Measurements from ENCODE around the gene CD5L.
A peak's percentile ranks its signal among the peaks of the same experiment; 100 is the strongest.

Gene CD5L

DNA sequence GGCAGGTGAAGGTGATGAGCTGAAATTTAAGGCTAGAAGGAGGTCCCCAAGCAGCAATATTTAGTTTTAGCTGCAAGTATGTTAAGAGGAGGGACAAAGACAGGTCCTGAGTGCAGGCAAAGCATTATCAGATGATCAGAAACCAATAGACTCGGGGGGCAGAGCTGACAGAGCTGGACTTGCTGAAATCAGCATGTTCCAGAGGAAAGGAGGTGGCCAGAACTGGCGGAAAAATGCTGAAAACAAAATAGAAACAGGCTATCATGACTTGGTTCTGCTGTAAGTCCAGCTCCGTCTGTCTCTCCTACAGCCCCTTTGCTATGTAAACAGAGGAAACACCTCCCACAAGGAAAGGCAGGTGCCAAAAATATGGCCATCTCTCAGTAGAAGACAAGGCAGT lies at the start of gene CD5L:
TSS of gene CD5L (minus strand) at position 101 of the 400 bp plus-strand sequence. CDS start 107 bp downstream, outside the sequence.
- no peak for DNase-seq

- DNase-seq, result no peak
These were observed 41.0 kb upstream of the CD5L start for GRCh38 chr1:157882580-157882979.

DNA sequence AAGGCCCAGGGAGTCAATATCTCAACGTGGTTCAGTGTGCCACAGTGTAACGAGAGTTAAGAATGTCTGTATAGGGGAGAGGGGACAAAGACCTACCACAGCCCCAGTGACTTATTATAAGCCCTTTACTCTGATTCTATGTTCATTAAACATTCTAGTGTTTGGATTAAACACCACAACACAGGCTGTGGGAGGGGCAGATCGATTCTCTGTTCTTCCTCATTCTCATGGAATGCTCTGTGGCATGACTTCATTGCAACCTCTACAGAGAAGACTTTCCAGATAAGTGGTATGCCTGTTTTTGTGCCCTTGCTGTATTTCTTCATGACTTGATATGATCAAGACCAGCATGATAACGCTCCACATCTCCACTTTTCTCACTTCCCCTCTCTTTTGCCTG lies 39.0 kb upstream of the CD5L start:
- no peak for DNase-seq

DNA sequence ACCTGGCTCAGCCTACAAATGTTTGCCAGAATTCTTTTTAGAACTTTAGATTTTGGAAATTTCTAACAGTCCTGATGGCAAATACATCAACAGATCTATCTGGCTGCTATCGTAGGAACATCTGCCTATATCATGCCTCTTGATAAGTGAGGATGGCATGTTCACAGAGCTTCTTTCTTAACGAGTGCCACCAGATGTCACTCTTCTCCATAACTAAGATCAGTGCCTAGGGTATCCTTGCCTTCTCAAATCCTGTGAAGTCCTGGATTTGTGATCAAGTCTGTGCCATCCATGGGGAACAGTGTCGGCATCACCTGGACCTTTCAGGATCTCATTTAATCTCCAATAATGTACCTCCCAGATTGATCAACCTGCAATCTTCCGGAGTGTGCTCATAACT lies 36.5 kb upstream of the CD5L start:
- peak; percentile 19 for DNase-seq

DNA sequence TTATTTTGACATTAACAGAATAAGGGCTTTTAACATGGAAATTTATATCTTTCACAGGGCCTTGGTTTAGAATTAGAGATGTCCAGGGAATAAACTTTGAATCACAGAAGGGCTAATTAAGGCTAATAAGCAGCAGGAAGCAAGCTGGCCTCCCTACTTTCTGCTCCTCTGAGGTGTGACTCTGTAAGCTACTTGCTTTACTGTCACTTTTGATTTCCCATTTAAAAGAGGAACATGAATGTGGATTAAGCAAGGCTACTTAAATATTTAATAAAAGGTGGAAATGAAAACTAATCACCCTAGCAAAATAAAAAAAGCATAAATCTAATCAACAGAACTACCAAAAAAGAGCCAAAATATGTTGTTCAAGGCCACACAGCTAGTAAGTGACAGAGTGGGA lies 28.9 kb upstream of the CD5L start:
- no peak for DNase-seq

DNA sequence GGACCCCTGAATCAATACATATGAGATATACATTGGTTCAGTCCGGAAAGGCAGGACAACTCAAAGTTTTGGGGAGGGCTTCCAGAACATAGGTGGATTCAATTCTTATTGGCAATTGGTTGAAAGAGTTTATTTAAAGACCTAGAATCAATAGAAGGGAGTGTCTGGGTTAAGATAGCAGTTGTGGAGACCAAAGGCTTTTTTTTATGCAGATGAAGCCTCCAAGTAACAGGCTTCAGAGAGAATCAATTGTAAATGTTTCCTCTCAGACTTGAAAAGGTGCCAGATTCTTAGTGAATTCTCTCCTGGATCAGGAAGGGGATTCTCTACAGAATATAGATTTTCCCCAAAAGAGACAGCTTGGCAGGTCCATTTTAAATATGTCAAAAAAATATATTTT lies 27.0 kb upstream of the CD5L start:
- DNase-seq, result no peak

- DNase-seq, result no peak
These were observed 20.8 kb upstream of the CD5L start for GRCh38 chr1:157862114-157863070.

DNA sequence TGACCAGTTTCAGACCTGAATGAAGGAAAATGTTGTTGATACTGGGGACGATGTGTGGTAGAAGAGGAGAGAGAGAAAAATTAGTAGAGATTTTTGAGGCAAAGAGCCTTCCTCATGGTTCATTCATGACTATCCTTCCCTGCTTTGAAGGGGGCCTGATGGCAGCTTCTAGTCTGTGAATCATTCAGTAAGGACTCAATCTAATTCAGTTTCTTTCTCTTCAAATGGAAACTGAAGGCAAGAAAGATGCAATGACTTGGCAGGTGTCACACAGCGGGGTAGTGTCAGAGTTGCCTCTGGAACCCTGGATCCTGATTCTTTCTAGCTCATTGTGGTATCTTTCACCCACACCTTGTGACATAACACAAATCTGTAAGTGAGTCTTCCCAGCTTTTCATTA lies 14.9 kb upstream of the CD5L start:
- no peak for DNase-seq

DNA sequence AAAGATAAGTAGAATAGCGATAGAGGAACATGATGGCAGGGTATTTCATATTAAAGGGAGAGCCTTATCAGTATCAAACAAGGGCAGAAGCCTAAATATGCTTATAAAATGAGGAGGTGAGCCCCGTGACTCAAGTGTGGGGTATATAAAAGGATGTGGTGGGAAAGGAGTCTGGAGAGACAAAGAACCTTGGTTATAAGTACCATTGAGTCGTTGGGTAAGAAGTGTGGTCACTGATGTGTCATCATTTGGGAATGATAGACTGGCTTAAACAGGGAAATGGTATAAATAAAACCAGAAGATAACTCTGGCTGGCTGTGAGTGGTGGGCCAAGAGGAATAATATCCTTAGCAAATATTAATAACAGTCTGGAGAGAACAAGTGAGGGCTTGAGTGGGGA lies 10.9 kb upstream of the CD5L start:
- no peak for DNase-seq

- no peak for DNase-seq
These were observed 7.7 kb upstream of the CD5L start for GRCh38 chr1:157849229-157849875.

DNA sequence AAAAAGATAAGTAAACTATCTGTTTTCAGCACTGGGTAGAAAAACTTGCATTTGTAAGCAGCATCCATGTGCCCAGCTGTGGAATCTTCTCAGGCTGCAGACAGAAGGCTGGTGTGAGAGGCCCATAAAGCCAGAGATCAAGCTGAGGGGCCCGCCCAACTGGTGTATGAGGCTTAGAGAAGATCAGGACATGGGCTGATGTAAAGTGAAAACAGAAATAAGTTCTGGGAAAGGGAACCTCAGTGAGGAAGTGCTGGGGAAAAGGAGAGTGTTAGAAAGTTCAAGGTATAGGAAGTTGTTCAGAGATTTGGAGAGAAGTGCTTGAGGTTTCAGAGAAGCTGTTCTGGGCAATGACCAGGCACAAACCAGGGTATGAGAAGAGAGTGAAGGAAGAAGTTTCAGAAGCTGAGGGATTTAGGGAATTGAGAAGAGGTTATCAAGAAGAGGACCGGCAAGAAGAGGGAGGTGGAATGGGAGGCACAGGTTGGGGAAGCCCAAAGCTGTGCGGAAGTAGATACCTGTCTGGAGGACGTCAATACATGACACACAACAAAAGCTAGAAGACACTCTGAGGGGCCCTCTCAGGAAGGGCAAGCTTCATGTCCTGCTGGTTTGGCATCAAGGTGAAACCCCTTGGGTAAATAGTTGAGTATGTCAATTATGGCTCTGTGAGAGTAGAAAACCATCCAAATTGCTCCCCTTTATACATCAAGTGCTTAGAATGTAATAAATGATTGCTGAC lies 2.7 kb upstream of the CD5L start:
- no peak for DNase-seq

- no peak for DNase-seq
These were observed 1.3 kb upstream of the CD5L start for GRCh38 chr1:157842939-157843338.

DNA sequence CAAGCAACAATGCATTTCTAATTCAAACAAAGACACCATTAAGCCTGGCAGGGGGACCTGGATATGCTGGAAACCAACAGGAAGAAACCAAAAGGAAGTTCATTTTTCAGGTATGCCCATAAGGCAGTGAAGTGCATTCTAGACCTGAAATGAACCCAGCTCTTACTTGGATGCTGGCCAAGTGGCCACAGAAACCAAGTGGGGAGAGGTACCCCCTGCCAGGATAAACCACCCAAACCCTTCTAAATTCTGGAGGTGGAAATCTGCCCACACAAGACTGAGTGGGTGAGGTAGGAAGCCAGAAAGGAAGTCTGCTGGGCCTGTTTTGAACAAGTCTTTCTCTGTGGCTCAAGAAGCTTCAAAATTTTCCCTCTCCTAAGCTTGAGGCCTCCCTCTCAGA lies 2.6 kb downstream of the CD5L start:
- no peak for DNase-seq

- no peak for DNase-seq
These were observed 7.2 kb downstream of the CD5L start for GRCh38 chr1:157834430-157834829.

GRCh38 chr1:157833145-157833544 lies 8.5 kb downstream of the CD5L start:
- DNase-seq, result no peak

DNA sequence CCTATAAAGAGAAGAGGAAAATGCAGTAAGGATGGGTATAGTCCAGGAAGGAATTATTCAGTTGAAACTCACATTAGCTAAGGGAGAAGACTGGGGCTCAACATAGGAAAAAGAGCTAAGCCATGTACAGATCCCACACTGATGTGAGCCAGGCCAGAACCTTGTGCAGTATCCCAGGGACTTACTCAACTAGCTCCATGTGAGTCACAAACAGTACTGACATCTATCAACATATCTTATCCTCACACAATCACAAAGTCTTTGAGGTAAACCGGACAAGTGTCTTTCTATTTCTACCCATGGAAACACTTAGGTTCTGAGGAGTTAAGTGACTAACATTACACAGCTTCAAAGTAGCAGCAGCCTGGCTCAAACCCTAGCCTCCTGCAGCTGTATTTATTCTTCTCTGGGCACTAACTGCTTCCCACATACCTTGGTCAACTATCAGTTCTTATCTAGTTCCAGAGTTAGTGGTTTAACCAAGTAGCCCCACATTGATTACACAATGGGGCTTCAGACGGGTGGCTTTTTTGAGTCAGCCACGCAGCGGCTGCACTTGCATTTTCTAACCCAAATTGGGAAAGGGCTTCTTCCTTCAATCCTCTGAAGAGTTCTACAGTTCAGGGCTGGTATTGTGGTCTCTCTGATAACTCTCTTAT lies 9.5 kb downstream of the CD5L start:
- no peak for DNase-seq

DNA sequence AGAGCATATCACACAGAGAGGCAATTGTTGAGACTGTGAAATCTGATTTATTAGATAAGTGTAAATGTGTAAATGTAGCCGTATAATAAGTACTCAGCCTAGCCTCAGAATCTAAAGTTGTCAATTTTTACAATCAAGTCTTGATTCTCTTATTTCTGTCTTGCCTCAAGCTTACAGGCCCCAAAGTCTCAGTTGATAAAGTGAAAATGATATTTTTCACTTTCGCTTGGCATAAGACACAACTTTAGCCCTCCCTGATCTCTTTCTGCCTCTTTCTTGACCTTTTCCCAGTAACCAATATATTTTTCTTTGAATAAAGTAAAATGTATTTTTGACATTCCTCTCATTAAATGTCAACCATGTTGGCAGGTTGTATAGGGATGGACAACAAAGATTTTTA lies 10.7 kb downstream of the CD5L start:
- DNase-seq, result no peak

DNA sequence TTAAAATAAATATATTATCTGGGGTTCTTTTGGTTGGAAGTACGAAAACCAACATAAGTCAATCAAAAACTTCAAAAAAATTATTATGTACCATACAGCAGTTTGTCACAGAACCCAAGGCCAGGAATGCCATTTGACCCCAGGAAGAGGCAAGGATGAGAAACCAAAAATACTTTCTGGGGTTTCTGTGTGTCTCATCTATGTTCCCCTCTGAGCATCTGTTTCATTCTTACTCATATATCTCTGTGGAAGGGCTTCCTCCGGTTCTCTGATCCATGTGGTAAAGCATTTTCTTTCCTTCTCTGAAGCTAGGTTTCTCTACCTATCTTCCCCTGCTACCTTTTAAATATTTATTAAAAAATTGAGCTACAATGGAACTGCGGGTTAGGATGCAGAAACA lies 11.9 kb downstream of the CD5L start:
- no peak for DNase-seq

DNA sequence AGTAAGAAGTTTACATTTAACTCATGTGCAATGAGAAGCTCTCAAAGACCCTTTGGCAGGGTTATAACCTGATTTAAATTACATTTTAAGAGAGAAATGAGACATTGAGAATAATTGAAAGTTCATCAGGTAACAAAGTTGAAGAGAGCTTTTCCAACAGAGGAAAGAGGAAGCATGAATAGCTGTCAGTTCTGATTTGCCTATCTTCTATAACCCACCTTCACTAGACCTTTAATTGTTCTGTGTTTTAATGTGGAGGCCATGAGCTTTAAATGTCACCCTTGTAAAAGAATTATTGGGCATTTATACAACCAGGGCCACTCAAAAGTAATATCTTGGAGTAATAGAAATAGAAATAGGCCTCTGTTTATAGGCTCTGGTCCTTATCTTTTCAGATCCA lies 12.4 kb downstream of the CD5L start:
- no peak for DNase-seq

GRCh38 chr1:157820299-157820698 lies 21.3 kb downstream of the CD5L start:
- no peak for DNase-seq

DNA sequence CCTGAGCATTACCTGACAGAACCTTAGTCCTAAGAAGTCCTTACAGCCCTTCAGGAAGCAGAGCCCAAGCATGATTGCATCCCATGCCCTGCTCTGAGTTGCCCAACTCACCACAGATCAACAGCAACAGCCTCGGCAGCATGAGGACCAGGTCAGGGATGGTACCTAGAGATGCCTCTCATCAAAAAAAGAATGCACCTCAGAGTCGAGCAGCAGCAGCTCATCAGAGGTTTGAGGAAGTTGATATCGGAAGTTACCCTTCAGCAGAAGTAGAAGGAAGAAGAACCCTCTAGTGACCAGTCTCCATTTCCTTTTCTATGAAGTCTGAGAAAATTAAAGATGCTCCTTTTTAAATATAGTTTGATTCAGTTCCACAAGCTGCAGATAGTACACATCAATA lies 21.7 kb downstream of the CD5L start, which contains the start of gene FCRL1:
TSS of gene FCRL1 (minus strand) at position 225 of the 400 bp plus-strand sequence. CDS start at position 142, 83 bp downstream.
- no peak for DNase-seq

GRCh38 chr1:157819215-157819614 lies 22.4 kb downstream of the CD5L start:
- no peak for DNase-seq

- no peak for DNase-seq
These were observed 28.3 kb downstream of the CD5L start for GRCh38 chr1:157813269-157813668.
